ENCODE results near the gene SLC29A2. TPM values are rescaled to one million over a fixed set of nuclear protein-coding genes. Genes with fewer than 3 reads are reported as not detected.
A peak's percentile ranks its signal among the peaks of the same experiment; 100 is the strongest.

The SLC29A2 gene
- polyA plus RNA-seq, 3 donors: 0.11 to 1.3 TPM; not detected in 1

GRCh38 chr11:66349084-66349386, 22.5 kb downstream of the SLC29A2 start:
- H3K4me3 Mint-ChIP-seq: no peak overlapping the region
- H4K20me1 ChIP-seq (ENCODE audit: insufficient read depth, low read length): peaks cover 5% of the 10 kb centered on the region
- TF ChIP-seq, protein P1, sequence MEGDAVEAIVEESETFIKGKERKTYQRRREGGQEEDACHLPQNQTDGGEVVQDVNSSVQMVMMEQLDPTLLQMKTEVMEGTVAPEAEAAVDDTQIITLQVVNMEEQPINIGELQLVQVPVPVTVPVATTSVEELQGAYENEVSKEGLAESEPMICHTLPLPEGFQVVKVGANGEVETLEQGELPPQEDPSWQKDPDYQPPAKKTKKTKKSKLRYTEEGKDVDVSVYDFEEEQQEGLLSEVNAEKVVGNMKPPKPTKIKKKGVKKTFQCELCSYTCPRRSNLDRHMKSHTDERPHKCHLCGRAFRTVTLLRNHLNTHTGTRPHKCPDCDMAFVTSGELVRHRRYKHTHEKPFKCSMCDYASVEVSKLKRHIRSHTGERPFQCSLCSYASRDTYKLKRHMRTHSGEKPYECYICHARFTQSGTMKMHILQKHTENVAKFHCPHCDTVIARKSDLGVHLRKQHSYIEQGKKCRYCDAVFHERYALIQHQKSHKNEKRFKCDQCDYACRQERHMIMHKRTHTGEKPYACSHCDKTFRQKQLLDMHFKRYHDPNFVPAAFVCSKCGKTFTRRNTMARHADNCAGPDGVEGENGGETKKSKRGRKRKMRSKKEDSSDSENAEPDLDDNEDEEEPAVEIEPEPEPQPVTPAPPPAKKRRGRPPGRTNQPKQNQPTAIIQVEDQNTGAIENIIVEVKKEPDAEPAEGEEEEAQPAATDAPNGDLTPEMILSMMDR (IDR thresholded peaks at IDR 0.05): no peak
- no CpG with 5 or more reads among the region's 2 CpGs for WGBS (ENCODE audit: insufficient coverage)
- H3K27ac ChIP-seq (ENCODE audit: low read depth in 1 of 2, low read length in 2 of 2): no peak overlapping the region
- peaks cover 0 to 9% of the 10 kb centered on the region in 2 donors for H3K27me3 ChIP-seq (ENCODE audit: control insufficient read depth in 2 of 2, insufficient read depth in 2 of 2, low read length in 2 of 2)
- H3K4me2 ChIP-seq (replicated peaks; ENCODE audit: extremely low read depth, low read length, poor library complexity, severe bottlenecking): no peak overlapping the region
- H3K9ac ChIP-seq (ENCODE audit: insufficient read depth, low read length, poor library complexity, severe bottlenecking): no peak overlapping the region
- H3K27ac Mint-ChIP-seq: no peak overlapping the region
- H3K4me1 Mint-ChIP-seq: peaks cover 22% of the 10 kb centered on the region
- no peak overlapping the region for H2AFZ ChIP-seq (ENCODE audit: insufficient read depth, low read depth, low read length, poor library complexity, severe bottlenecking)
- no peaks in the 10 kb centered on the region for H3K36me3 Mint-ChIP-seq
- H3K27me3 Mint-ChIP-seq (ENCODE audit: low read depth in 3 of 3): peaks cover 5 to 22% (median 11%) of the 10 kb centered on the region in 3 donors
- peaks cover 8% of the 10 kb centered on the region for H3K79me2 ChIP-seq (ENCODE audit: insufficient read depth, low read length)
- H3K36me3 ChIP-seq (replicated peaks in 1 of 2; ENCODE audit: control insufficient read depth in 1 of 2, insufficient read depth in 2 of 2, low read length in 2 of 2): no peaks in the 10 kb centered on the region
- DNase-seq: no peak
- H3K4me3 ChIP-seq (replicated peaks in 1 of 3; ENCODE audit: low read depth in 2 of 3, low read length in 3 of 3): no peak overlapping the region
- intact Hi-C loops (cut with micrococcal nuclease): no loop called here
- H3K4me1 ChIP-seq (ENCODE audit: control insufficient read depth in 1 of 2, insufficient read depth in 2 of 2, low read length in 2 of 2): peaks cover 27 to 28% of the 10 kb centered on the region in 2 donors
- H3K9me3 Mint-ChIP-seq: no peaks in the 10 kb centered on the region
- no peaks in the 10 kb centered on the region for H3K9me3 ChIP-seq (replicated peaks in 1 of 2; ENCODE audit: control insufficient read depth in 1 of 2, insufficient read depth in 1 of 2, low read length in 2 of 2)

GRCh38 chr11:66347425-66348276, 23.9 kb downstream of the SLC29A2 start, which contains the start of gene B4GAT1:
Gene B4GAT1, minus strand, starts transcription at chr11:66347629. Its CDS starts 84 bp downstream, at chr11:66347545.
- H3K4me2 ChIP-seq (replicated peaks; ENCODE audit: extremely low read depth, low read length, poor library complexity, severe bottlenecking): peak within 1 kb of the TSS; percentile 99
- under 1% methylated on average over 59 of the region's 101 CpGs for WGBS (ENCODE audit: insufficient coverage)
- peak; percentile 62 to 64 (median 64) for DNase-seq
- no peaks in the 10 kb centered on the region for H3K9me3 ChIP-seq (replicated peaks in 1 of 2; ENCODE audit: control insufficient read depth in 1 of 2, insufficient read depth in 1 of 2, low read length in 2 of 2)
- Mint-ChIP-seq H3K4me1 (peaks cover 31% of the 10 kb centered on the region), H3K36me3 (peaks cover 7 to 9% of the 10 kb centered on the region in 2 donors), H3K27me3 (ENCODE audit: low read depth in 3 of 3) (peaks cover 5 to 22% (median 11%) of the 10 kb centered on the region in 3 donors), H3K4me3 (peak within 1 kb of the TSS; percentile 84 to 93), H3K27ac (peak within 1 kb of the TSS in 3 of 7 donors; percentile 20 to 75 (median 62)), H3K9me3 (no peaks in the 10 kb centered on the region)
- intact Hi-C loops (cut with micrococcal nuclease): no loop called here
- TF ChIP-seq, protein P1 (IDR thresholded peaks at IDR 0.05): no peak
- H3K9ac ChIP-seq (ENCODE audit: insufficient read depth, low read length, poor library complexity, severe bottlenecking): peak within 1 kb of the TSS; percentile 60
- peaks cover 19% of the 10 kb centered on the region for H4K20me1 ChIP-seq (ENCODE audit: insufficient read depth, low read length)
- H3K27ac ChIP-seq (ENCODE audit: low read depth in 1 of 2, low read length in 2 of 2): no peak within 1 kb of the TSS
- H3K79me2 ChIP-seq (ENCODE audit: insufficient read depth, low read length): peaks cover 22% of the 10 kb centered on the region
- peaks cover 0 to 9% of the 10 kb centered on the region in 2 donors for H3K27me3 ChIP-seq (ENCODE audit: control insufficient read depth in 2 of 2, insufficient read depth in 2 of 2, low read length in 2 of 2)
- peaks cover 0 to 12% of the 10 kb centered on the region in 2 donors for H3K36me3 ChIP-seq (replicated peaks in 1 of 2; ENCODE audit: control insufficient read depth in 1 of 2, insufficient read depth in 2 of 2, low read length in 2 of 2)
- H3K4me1 ChIP-seq (ENCODE audit: control insufficient read depth in 1 of 2, insufficient read depth in 2 of 2, low read length in 2 of 2): peaks cover 34 to 41% of the 10 kb centered on the region in 2 donors
- peak within 1 kb of the TSS; percentile 98 for H2AFZ ChIP-seq (ENCODE audit: insufficient read depth, low read depth, low read length, poor library complexity, severe bottlenecking)
- H3K4me3 ChIP-seq (replicated peaks in 1 of 3; ENCODE audit: low read depth in 2 of 3, low read length in 3 of 3): peak within 1 kb of the TSS; percentile 64 to 84 (median 75)

All from CD14-positive monocyte (primary cell).